ENCODE measurements around the gene LMO1. TPM values are rescaled to one million over a fixed set of nuclear protein-coding genes. Genes with fewer than 3 reads are reported as not detected.

LMO1 gene
- total RNA-seq, 1 donor from 2014 or later = 2.6 TPM

- intact Hi-C loops (cut with micrococcal nuclease) = no loop called here
- DNase-seq (no peak), ATAC-seq (no peak)
Measured at GRCh38 chr11:8218409-8218808, 45.3 kb downstream of the LMO1 start.

DNA sequence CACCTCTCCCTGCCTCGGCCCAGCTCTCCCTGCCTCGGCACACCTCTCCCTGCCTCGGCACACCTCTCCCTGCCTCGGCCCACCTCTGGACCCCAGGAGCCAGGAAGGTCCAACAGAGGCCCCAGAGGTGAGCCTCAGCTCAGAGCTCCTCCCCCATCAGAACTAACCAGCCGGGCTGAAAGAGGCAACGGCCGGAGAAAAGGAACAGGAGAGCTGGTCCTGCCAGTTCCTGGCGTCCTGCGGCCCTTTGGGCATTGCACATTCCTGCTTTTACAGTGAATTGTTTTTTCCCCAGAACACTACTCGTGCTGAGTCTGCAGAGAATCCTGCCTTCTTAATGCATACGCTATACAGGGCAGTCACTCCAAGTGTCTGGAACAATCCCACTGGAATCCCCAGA, 45.8 kb downstream of the LMO1 start:
- intact Hi-C loops (cut with micrococcal nuclease) = no loop called here
- DNase-seq = no peak
- no peak for ATAC-seq

DNA sequence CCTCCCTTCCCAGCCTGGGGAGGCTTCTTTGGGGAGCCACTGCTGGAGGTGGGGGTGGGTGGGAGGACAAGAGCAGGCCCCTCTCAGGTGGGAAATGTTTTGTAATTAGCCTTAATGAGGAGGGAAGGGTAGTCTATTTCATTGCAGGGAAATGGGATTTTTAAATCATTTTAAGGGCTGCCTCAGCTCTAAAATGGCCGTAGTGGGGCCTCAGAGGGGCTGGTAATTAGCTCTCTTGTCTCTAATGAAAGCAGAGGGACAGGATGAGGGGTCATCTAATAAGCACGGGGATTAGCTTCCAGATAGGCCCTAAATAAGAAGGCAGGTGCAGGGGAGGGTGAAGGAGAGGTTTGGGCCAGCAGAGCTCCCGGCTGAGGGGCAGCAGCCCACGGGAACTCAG, 46.5 kb downstream of the LMO1 start:
- DNase-seq = no peak
- ATAC-seq = no peak
- intact Hi-C loops (cut with micrococcal nuclease) = no loop called here

DNA sequence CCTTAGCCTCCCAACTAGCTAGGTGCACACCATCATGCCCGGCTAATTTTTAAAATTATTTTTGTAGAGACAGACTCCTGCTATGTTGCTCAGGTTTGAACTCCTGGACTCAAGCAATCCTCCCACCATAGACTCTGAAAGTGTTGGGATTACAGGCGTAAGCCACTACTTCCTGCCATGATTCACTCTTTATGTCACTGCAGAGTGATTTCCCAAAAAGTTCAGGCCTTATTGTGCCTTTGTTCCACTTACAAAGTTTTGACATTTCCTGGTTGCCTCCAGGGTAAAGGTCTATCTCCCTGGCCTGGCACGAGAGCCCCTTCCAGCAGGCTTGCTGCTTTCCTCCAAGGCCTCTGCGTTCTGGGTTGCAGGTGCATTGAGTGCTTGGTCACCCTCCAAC, 50.3 kb downstream of the LMO1 start:
- intact Hi-C loops (cut with micrococcal nuclease) = no loop called here
- ATAC-seq (no peak), DNase-seq (no peak)

DNA sequence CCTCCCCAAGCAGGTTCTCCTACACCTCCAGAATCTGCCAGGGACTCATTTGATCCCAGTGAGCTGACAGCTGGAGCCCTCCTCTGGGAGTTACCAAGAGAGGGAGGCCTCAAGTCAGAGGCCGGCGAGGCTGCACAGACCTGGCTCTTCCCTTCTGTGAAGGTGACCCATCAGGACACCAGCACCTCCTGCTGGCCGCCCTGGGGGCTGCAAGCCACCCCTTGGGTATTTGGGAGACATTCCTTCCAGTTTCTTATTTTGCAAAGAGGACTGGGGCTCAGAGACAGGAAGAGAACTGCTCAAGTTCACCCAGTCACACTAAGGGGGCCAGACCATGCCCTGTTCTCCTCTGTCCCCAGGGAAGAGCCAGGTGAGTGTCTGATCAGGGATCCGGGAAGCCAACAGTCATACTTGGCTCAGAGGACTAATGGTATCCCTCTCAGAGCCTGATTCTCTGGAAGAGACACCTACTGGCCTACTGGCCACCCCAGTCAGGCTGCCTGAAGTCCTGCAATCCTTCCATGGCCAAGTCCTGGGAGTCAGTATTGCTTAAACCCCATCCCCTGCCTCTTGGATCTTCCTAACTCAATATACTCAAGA, 54.4 kb downstream of the LMO1 start:
- DNase-seq = peak; percentile 72
- intact Hi-C loops (cut with micrococcal nuclease) = no loop called here
- no peak for ATAC-seq

DNA sequence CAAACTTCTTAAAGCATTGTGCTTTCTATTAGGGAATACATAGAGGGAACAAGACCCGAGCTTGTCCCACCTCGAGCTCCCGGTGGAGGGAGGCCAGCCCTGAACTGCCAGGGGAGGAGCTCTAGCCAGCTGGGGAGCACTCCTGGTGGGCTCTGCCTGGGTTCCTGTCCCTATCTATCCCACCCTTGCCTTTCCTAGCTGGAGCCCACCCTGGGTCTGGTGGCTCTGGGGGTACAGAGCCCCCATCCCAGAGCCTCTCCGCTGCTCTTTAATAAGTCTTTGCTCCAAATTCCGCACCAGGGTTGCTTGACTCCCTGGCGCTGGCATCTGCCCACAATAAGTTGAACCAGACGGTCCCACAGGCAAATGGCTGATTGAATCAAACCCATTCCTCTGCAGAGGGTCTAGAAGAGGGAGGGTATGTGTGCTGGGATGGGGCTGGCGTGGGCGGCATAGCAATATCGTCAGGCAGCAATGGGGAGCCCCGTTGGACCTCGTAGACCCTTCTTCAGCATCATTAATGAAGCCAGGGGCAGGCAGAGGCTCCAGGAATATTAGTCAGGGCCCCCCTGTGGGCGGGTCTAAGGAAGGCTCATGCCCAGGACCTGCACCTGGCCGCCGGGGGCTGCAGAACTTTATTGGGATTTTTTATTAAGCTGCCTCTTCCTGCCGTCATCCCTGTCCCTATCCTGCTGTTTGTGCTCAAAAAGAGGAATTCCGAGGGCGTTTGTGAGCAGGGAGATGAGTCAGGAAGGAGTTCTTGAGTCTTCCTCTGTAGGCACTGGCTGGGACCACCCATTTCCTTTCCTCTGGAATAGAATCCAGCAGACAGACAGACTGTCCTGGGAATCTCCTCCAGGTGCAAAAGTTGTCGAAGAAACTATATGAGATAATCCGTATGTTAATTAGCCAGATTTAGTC, 56.3 kb downstream of the LMO1 start:
- DNase-seq (no peak), ATAC-seq (no peak)
- intact Hi-C loops (cut with micrococcal nuclease) = no loop called here

- peak; percentile 76 for ATAC-seq
- peak; percentile 66 for DNase-seq
- intact Hi-C loops (cut with micrococcal nuclease) = no loop called here
Measured at GRCh38 chr11:8206251-8207079, 57.2 kb downstream of the LMO1 start.

DNA sequence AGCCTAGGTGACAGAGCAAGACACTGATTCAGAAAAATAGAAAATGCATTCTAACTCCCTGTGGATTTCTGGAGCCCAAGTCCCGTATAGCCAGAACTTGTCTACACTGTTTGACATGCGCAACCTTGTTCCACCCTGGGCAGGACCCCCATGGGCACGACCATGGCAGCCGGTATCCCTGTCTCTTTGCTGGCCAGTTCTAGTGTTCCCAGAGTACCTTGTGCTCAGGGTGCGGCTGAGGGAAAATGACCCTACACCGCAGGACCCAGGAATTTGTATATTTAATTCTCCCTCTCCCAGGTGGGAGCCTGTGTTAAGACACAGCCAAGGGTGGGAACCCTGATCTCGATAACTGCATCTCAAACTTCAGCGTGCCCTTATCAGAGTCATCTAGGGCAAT, 58.1 kb downstream of the LMO1 start:
- DNase-seq (no peak), ATAC-seq (no peak)
- intact Hi-C loops (cut with micrococcal nuclease) = no loop called here

DNA sequence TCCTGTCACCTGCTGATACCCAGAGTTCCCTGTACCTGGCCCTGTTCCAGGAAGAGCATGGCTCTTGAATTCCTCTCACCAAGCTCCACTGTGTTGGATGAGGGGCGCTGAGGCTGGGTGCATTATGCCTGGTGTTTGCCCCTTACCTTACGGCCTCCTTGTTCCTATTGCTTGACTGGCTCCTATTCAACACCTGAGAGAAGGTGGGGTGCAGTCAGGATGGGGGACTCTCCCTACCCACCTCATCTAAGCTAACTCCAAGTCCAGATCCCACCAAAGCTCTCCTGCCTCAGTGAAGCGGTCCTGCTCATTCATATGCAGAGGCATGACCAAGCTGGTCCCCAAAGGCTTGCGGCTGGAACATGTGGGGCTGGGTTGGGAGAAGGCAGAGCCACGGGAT, 59.1 kb downstream of the LMO1 start:
- intact Hi-C loops (cut with micrococcal nuclease) = no loop called here
- no peak for ATAC-seq
- DNase-seq = no peak

DNA sequence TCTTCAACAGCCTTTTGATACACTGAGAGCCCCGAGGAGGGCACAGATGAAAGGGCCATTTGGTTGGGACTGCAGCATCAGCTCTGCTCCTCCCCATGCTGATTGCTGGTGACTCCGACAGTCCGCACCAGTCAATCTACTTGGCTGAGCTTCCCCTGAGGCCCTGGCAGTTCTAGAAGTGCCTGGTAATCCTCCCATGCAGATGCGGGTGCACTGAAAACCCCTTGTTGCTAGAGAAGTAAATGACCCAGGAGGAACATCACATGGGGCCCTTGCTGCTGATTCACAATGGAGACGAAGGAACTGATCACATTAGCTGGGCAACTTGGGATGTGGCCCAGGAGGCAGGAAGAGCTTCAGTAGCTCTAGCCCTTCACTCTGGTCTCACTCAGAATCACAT, 59.7 kb downstream of the LMO1 start:
- intact Hi-C loops (cut with micrococcal nuclease) = no loop called here
- DNase-seq (no peak), ATAC-seq (no peak)

DNA sequence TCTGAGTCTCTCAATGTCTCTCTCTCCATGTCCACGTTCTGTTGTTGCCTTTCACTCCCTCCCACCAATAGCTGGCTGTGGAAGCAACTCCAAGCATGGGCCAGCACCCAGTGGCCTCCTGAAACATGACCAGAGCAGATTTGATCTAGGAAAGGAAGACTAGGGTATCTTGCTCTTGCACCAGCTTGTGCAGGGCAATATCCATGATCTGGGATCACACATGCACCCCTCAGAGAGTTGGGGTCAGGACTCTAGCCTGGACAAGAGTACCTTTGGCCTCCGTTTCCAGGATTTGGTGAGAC, 60.3 kb downstream of the LMO1 start:
- no peak for DNase-seq
- ATAC-seq = no peak
- intact Hi-C loops (cut with micrococcal nuclease) = no loop called here

DNA sequence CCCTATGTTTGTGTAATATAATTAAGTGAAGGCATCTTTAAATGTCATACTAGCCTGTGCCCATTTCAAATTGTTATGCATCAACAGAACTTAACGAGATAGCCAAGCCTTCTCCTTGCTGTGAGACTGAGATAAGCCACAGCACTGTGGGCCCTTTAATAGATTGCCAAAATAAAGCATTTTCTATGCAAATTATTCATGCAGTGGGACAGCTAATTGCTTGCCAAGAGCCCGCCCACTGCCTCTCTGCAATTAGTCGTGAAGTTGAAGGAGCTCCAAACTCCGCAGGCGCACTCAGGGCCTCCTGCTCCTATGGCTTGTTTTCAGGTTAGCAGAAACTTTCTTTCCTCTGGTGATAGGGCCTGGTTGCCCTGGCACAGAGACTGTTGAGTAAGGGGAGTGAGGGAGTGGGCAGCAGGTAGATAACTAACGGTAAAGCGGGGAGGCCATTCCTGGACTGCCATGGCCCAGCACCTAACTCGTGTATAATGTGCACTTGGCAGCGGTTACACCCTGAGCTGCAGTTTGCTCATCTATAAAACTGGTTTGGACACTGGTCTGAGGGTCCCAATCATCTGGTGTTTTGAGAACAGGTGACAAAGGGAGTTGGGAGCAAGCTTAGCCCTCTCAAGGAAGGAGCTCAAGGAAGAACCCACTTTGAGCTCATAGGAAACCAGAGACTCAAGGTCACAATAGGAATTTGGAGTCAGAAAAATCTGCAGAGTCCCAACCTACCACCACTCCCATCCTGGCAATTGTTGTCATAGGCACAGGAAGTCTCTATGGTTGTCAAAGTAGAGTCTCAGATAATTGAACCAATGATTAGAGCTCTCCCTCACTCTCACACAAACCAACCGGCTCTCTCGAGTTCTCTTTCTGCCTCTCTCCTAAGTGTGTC, 60.9 kb downstream of the LMO1 start:
- ATAC-seq (no peak), DNase-seq (no peak)
- intact Hi-C loops (cut with micrococcal nuclease) = no loop called here

GRCh38 chr11:8201644-8202365, 61.9 kb downstream of the LMO1 start:
- intact Hi-C loops (cut with micrococcal nuclease) = no loop called here
- no peak for DNase-seq

DNA sequence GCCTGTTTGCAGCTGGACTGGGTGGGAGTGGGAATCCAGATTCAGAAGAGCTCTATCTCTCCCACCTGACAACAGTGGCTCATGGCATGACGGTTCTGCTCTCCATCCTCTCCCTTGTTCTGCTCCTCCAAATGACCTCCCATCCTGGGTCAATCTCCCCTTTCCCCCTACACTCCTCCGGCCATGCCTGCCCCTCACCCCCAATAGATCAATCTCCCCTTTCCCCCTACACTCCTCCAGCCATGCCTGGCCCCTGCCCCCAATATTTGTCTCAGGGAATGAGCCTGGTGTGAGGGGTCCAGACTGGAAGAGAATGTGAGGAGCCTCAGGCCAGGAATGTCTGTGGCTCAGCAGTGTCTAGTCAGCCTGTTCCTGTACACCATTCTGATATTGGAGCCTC, 64.0 kb downstream of the LMO1 start:
- ATAC-seq (no peak), DNase-seq (no peak)
- intact Hi-C loops (cut with micrococcal nuclease) = no loop called here

More at GRCh38 chr11:8201644-8202365, 61.9 kb downstream of the LMO1 start:
- peak; percentile 22 for ATAC-seq

GRCh38 chr11:8196749-8197148, 66.9 kb downstream of the LMO1 start:
- intact Hi-C loops (cut with micrococcal nuclease) = no loop called here
- no peak for DNase-seq

DNA sequence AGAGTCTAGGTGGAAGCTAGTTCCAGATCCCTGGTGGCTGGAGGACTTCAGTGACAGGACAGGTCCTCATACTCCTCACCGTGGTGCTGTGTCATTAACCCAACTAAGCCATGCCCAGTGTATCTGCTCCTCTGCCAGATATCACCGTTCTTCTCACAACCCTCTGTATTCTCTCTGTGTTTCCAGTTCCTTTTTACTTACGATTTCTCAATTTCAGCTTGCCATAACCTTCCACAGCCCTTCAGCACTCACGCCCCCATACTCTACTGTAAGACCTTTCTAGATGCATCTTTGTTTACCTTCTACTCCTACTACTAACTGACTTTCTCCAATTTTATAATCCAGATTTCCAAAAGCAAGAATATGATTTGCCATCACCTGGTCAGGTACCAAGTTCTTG, 68.7 kb downstream of the LMO1 start:
- ATAC-seq (no peak), DNase-seq (no peak)
- intact Hi-C loops (cut with micrococcal nuclease) = no loop called here

More at GRCh38 chr11:8196749-8197148, 66.9 kb downstream of the LMO1 start:
- no peak for ATAC-seq

- intact Hi-C loops (cut with micrococcal nuclease) = no loop called here
- peak; percentile 43 for ATAC-seq
- DNase-seq = no peak
Measured at GRCh38 chr11:8192896-8193209, 70.8 kb downstream of the LMO1 start.

DNA sequence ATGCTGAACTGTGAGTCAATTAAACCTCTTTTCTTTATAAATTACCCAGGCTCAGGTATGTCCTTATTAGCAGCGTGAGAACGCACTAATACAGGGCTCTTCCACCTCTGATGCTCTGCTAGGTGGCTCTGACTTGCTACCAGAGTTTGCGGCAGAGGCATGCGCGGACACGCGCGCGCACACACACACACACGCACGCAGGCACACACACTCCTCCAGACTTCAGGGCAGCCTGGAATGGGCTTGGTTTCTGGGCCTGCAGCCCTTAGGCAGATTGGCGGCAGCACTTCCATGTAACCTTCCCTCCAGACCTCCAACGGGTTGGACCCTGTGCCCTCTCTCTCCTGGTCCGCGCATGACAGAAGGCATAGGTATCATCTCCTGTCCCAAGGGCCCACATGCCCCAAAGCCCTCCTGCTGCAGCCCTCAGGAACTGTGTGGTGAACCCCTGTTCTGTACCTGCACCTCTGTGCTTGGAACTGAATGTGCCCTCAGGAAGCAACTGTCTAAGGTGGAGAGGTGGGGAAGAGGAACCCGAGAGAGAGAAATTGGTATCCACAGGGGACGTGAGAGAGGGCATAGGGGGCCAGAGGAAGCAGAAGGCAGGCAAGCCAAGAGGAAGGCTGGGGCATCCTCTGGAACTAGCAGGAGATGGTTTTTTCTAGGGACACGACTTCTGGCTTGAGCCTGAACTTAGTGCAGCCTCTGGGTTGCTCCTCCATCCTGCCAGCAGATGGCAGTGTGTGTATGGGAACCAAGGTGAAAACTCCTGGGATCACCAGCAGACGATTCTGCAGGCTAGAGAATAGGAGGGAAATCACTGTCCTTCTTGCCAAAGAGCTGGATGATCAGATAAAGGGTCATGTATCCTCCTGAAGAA, 71.4 kb downstream of the LMO1 start:
- DNase-seq (peak; percentile 73), ATAC-seq (peak; percentile 88)
- intact Hi-C loops (cut with micrococcal nuclease) = no loop called here

All from left ventricle myocardium superior (tissue), 1 donor.